Measurements from ENCODE around the gene EVA1C. TPM values are rescaled to one million over a fixed set of nuclear protein-coding genes. Genes with fewer than 3 reads are reported as not detected.
"Not testable (repeated sequence)": the region's sequence is repeated elsewhere in the genome, so short reads cannot be mapped to it uniquely, and the experiment has no call there.

EVA1C gene
- total RNA-seq, 1 donor from 2014 or later: 36.3 TPM

GRCh38 chr21:32523988-32524719 is 111.6 kb downstream of the EVA1C start:
- DNase-seq (ENCODE audit: low read depth, low spot score): peak; percentile 99

- no peak for DNase-seq (ENCODE audit: low read depth, low spot score)
Measured at GRCh38 chr21:32525282-32525681, 112.8 kb downstream of the EVA1C start.

GRCh38 chr21:32529679-32530078 is 117.2 kb downstream of the EVA1C start:
- no peak for DNase-seq (ENCODE audit: low read depth, low spot score)

GRCh38 chr21:32530809-32531208 is 118.3 kb downstream of the EVA1C start:
- not testable (repeated sequence) for DNase-seq (ENCODE audit: low read depth, low spot score)

- DNase-seq (ENCODE audit: low read depth, low spot score): not testable (repeated sequence)
Measured at GRCh38 chr21:32531561-32531960, 119.1 kb downstream of the EVA1C start.

- no peak for DNase-seq (ENCODE audit: low read depth, low spot score)
Measured at GRCh38 chr21:32532636-32533035, 120.1 kb downstream of the EVA1C start.

GRCh38 chr21:32533053-32533452 is 120.5 kb downstream of the EVA1C start:
- DNase-seq (ENCODE audit: low read depth, low spot score): no peak

- no peak for DNase-seq (ENCODE audit: low read depth, low spot score)
Measured at GRCh38 chr21:32533611-32534010, 121.1 kb downstream of the EVA1C start.

- no peak for DNase-seq (ENCODE audit: low read depth, low spot score)
Measured at GRCh38 chr21:32534113-32534512, 121.6 kb downstream of the EVA1C start.

- DNase-seq (ENCODE audit: low read depth, low spot score): no peak
Measured at GRCh38 chr21:32535612-32536011, 123.1 kb downstream of the EVA1C start.

GRCh38 chr21:32537569-32537881 is 125.0 kb downstream of the EVA1C start:
- DNase-seq (ENCODE audit: low read depth, low spot score): no peak

GRCh38 chr21:32538147-32538792 is 125.8 kb downstream of the EVA1C start:
- DNase-seq (ENCODE audit: low read depth, low spot score): no peak

- DNase-seq (ENCODE audit: low read depth, low spot score): no peak
Measured at GRCh38 chr21:32539378-32539777, 126.9 kb downstream of the EVA1C start.

GRCh38 chr21:32543056-32543455 is 130.6 kb downstream of the EVA1C start:
- not testable (repeated sequence) for DNase-seq (ENCODE audit: low read depth, low spot score)

- no peak for DNase-seq (ENCODE audit: low read depth, low spot score)
Measured at GRCh38 chr21:32543975-32544374, 131.5 kb downstream of the EVA1C start.

GRCh38 chr21:32544697-32545096 is 132.2 kb downstream of the EVA1C start:
- peak; percentile 86 for DNase-seq (ENCODE audit: low read depth, low spot score)

GRCh38 chr21:32545948-32546441 is 133.5 kb downstream of the EVA1C start:
- DNase-seq (ENCODE audit: low read depth, low spot score): no peak

GRCh38 chr21:32547018-32547417 is 134.5 kb downstream of the EVA1C start:
- no peak for DNase-seq (ENCODE audit: low read depth, low spot score)

- DNase-seq (ENCODE audit: low read depth, low spot score): no peak
Measured at GRCh38 chr21:32548978-32549377, 136.5 kb downstream of the EVA1C start.

GRCh38 chr21:32549440-32549839 is 136.9 kb downstream of the EVA1C start:
- DNase-seq (ENCODE audit: low read depth, low spot score): no peak

- no peak for DNase-seq (ENCODE audit: low read depth, low spot score)
Measured at GRCh38 chr21:32549886-32550285, 137.4 kb downstream of the EVA1C start.

GRCh38 chr21:32554832-32555638 is 142.5 kb downstream of the EVA1C start:
- DNase-seq (ENCODE audit: low read depth, low spot score): no peak

Data from pulmonary artery endothelial cell (primary cell).